GM11168 (cell line): Measurements from ENCODE around the gene VENTX.
"Not testable (repeated sequence)": the region's sequence is repeated elsewhere in the genome, so short reads cannot be mapped to it uniquely, and the experiment has no call there.

Experiments used
- in situ Hi-C: fragments of 300-500 bp; cut with MboI; formaldehyde crosslinking; loops from one replicate; pipeline ENCODE4 v1.12.0; 2022; ENCODE audit warnings: low sequenced_read_pairs; ENCODE audit not compliant: unreplicated experiment

VENTX gene

GRCh38 chr10:133249975-133250754 is 12.5 kb downstream of the VENTX start:
- in situ Hi-C loops = no loop called here

- in situ Hi-C loops = no loop called here
These were observed 13.9 kb downstream of the VENTX start for GRCh38 chr10:133251388-133252222.

- in situ Hi-C loops = no loop called here
These were observed 14.5 kb downstream of the VENTX start for GRCh38 chr10:133252223-133252552.

GRCh38 chr10:133253361-133253955 is 15.8 kb downstream of the VENTX start:
- in situ Hi-C loops = no loop called here

GRCh38 chr10:133254421-133255120 is 16.9 kb downstream of the VENTX start:
- in situ Hi-C loops = no loop called here

GRCh38 chr10:133255323-133255722 is 17.7 kb downstream of the VENTX start:
- in situ Hi-C loops = no loop called here

GRCh38 chr10:133257489-133258065 is 19.9 kb downstream of the VENTX start:
- in situ Hi-C loops = no loop called here

GRCh38 chr10:133258066-133258817 is 20.6 kb downstream of the VENTX start:
- in situ Hi-C loops = no loop called here

GRCh38 chr10:133258818-133259601 is 21.4 kb downstream of the VENTX start:
- in situ Hi-C loops = no loop called here

GRCh38 chr10:133259602-133259989 is 21.9 kb downstream of the VENTX start:
- in situ Hi-C loops = no loop called here

GRCh38 chr10:133260895-133261725 is 23.5 kb downstream of the VENTX start:
- in situ Hi-C loops = no loop called here

- in situ Hi-C loops = no loop called here
These were observed 24.2 kb downstream of the VENTX start for GRCh38 chr10:133261726-133262325.

GRCh38 chr10:133262696-133263095 is 25.0 kb downstream of the VENTX start:
- in situ Hi-C loops = no loop called here

- in situ Hi-C loops = no loop called here
These were observed 26.0 kb downstream of the VENTX start for GRCh38 chr10:133263674-133264073.

GRCh38 chr10:133264461-133264860 is 26.8 kb downstream of the VENTX start:
- in situ Hi-C loops = no loop called here

GRCh38 chr10:133265052-133265451 is 27.4 kb downstream of the VENTX start:
- in situ Hi-C loops = not testable (repeated sequence)

- in situ Hi-C loops = no loop called here
These were observed 28.6 kb downstream of the VENTX start for GRCh38 chr10:133266056-133266795.
